HG03045 (cell line): ENCODE measurements around the gene ADAT1.

Experiments
- ATAC-seq: cut with Tn5 transposase; IDR thresholded peaks from one replicate; pipeline ENCODE4 v1.9.1; 2021; ENCODE audit warnings: mild to moderate bottlenecking, moderate library complexity; ENCODE audit not compliant: unreplicated experiment

The ADAT1 gene

DNA sequence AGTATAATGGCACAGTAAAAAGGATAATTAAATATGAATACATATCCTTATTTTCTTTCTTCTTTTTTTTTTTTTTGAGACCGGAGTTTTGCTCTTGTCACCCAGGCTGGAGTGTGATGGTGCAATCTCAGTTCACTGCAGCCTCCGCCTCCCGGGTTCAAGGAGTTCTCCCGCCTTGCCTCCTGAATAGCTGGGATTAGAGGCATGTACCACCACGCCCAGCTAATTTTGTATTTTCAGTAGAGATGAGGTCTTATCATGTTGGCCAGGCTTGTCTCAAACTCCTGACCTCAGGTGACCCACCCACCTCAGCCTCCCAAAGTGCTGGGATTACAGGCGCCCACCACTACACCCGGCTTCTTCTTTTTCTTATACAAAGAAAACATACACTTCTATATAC is 44.9 kb downstream of the ADAT1 start:
- no peak for ATAC-seq

DNA sequence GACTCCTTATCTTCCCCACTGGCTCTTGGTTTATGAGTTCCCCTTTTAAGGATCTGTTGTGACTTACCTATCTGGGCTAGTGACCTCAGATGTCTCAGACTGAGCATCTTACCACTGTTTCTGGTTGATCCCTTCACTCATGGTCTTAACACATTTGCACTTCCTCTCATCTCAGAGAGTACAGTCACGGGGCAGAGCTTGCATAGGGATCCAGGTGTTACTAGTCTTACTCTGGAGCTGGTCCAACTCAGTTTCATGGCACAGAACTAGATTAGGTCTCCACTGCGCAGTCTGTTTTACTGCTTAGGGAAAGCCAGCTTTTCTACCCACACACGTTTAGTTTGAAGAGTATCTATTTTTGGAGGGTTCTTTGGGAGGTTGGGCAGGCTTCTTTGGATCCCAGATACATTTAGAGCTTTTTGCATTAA is 46.7 kb downstream of the ADAT1 start:
- peak; percentile 56 for ATAC-seq

DNA sequence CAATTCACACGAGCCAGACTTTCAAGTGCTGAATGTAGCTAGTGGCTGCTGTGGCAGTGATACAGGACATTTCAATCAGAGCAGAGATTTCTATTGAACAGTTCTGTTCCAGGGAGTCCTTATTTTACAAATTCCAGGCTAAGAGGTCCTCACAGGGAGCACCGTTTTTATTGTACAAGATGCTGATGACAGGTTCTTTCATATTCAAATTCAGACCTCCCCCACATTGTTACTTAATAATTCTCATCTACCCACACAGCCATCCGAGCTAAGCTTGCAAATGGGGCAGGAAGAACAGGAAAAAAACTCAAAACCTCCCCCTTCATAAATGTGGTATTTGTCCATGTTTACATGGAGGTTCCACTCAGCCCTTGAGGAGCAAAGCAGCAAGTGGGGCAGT is 47.1 kb downstream of the ADAT1 start:
- no peak for ATAC-seq

DNA sequence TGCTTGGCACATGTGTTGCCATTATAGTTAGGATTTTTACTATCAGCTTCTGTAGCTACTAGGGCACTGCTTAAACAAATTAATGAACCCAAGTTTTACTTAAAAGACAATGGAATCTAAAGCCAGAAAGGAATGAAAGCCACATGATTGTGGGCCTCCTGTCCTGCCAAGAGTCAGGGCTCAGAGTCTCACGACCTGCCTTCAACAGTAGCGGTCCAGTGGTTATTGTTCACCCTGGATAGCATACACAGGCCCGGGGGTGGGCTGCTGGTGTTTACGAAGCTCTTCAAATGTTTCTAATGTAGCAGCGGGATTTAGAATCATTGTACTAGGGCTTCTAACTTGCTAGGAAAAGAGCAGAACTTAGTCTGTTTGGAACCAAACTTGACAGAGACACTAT is 49.1 kb downstream of the ADAT1 start:
- no peak for ATAC-seq

DNA sequence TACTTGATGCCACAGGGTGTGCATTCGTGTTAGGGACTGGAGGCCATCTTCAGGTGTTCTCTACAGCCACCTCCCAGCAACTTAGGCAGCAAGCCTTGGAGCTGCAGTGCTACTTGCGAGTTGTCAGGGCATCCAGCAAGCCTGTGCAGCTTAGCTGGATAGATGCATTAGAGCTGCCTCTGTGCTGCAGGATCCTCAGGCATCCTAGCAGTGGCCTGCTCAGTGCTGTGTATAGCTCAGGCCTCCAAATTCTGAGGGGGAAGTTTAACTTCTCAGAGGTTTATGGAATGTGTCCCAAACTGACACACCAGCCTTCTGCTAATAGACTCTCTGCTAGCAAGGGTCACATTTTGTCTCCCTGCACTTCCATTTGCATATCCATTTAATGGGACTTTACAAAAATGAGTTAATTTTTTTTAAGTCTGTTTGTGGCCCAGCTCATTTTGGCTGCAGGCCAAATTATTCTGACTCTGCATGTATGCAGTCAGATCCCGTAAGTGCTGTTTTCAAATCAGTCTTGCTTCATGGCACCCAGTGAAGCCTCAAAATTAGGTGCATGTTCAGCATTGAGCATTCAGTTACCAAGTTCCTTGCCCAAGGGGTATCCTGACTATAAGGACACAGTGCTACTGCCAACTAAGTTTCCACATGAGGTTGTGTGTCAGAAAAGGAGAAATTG is 50.1 kb downstream of the ADAT1 start:
- ATAC-seq, result no peak

DNA sequence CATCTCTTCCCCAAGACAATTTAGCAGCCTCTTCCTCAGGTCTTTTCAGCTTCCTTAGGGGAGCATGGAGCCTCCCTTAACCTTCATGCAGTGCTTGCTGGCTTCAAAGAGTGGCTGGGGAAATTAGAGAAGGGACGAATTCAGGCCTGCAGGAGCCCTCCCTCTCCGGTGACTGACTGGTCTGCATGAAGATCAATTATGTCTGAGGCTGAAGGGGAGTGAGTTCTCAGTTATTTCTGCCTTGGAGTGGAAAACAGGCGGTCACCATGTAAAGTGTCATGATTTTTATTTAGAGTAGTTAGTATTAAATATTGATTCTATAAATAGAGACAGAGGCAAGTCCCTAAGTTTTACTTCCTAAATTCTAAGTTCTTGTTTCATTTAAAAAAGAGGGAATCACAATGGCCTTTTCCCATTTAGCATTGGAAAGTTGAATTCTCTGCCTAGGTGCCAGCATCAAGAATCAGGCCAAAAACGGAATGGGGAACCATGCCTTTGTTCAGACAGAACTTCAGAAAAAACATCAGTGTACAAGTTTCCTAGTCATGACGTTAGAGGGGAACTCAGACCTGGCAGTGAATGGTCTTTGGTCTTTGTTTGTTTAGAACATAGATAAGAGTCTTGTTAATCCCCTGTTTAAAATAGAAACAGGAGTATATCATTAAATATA is 52.5 kb downstream of the ADAT1 start:
- ATAC-seq, result no peak

DNA sequence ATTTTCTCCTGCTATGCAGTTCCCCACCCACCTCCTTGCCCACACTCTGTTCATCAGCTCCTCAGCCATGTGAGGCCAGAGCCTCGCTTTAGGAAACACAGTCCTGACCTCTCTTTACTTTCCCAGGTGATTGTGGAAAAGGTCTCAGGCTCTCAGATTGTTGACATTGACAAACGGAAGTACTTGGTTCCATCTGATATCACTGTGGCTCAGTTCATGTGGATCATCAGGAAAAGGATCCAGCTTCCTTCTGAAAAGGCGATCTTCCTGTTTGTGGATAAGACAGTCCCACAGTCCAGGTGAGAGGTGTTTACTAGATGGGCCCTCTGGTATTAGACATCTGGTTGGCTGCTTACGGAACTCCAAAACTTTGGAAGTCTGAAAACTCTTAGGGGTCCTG is 55.2 kb downstream of the ADAT1 start:
- ATAC-seq, result no peak

DNA sequence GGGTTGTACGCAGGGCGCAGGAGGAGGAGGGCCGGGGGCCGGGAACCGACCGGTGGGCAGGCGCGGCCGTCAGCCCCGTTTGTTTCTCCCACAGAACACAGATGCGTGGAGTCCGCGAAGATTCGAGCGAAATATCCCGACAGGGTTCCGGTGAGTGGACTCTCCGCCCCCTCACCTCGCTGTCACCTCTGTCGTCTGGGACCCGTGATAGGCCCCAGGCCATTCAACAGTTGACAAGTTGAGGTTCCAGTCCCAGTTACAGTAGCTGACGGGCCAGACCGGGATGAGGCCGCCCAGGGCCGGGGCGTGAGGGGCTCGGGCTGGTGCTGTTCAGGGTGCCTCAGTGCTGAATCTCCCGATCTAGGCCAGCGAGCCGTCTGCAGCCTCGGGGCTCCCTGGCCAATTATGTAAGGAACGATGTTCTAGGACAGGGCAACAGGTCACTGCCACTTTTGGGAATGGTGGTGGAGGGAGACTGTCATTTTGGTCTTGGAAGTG is 56.3 kb downstream of the ADAT1 start:
- ATAC-seq, result peak; percentile 11

DNA sequence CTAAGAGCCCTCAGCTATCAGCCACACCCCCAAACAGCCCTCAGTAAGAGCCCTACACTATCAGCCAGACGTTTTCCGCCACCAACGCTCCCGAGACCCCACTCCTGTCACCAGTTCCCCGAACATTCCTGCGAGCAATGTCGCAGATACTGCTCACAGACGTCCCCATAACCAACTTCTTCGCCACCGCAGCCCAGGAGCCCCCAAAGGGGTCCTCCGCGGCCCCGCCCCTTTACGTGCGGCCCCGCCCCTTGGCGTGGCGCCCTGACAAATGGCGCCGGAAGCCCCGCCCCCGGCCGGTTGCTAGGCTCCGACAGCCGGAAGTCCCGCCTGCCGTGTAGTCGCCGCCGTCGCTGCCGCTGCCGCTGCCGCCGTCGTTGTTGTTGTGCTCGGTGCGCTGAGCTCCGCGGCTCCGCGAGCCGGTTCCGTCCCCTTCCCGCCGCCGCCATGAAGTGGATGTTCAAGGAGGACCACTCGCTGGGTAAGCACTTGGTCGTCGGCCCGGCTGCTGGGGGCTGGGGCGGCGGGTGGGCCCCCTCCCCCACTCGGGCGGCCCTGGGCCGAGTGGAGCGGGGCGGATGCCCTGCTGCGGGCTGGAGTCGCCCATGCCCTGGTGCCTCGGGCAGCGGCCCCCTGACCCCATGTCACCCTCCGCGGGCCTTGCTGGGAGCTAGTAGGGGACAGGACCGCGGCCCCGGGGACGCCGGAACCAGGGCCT is 56.9 kb downstream of the ADAT1 start, which contains the start of gene GABARAPL2:
Gene GABARAPL2 (plus strand): TSS at position 340 of the 718 bp plus-strand sequence. CDS start 108 bp downstream, at position 448.
- peak; percentile 79 for ATAC-seq

DNA sequence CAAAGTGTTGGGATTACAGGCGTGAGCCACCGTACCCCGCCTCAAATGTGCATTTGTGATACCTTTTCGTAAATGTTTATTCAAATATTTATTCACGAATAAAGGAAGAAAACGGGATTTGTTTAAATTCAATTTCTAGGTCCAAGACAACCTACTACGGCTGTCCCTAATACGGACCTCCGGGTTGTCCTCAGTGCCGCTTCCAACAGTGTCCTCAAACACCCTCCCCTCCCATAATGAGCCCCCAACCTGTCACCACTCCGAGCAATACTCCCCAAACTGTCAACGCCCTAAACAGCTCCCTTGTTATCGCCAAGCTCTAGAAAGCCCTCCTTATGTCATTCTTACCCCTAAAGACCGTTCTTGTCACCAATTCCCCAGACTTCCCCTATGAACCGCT is 57.4 kb downstream of the ADAT1 start:
- peak; percentile 4 for ATAC-seq

DNA sequence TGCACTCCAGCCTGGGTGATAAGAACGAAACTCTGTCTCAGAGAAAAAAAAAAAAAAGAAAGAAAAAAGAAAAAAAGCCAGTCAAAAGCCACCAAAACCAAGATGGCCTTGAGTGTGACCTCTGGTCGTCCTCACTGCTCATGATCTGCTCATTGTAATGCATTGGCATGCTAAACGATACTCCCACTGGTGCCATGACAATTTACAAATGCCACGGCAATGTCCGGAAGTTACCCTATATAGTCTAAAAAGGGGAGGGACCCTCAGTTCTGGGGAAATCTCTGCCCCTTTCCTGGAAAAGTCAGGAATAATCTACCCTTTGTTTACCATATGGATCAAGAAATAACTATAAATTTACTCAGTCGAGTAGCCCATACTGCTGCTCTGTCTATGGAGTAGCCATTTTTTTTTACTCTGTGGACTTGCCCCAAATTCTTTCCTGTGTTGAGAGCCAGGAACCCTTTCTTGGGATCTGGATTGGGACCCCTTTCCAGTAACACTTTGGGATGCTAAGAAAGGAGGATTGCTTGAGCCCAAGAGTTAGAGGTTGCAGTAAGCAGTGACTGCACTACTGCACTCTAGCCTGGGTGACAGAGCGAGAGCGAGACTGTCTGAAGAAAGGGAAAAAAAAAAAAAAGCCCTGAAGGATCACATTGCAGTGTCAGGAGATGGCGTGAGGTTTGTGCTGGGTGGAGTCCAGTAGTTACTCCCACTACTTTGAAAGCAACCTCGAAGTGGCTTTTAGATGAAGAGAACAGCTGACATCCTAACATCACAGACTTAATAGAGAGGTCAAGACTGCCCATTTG is 63.3 kb downstream of the ADAT1 start:
- ATAC-seq, result no peak

DNA sequence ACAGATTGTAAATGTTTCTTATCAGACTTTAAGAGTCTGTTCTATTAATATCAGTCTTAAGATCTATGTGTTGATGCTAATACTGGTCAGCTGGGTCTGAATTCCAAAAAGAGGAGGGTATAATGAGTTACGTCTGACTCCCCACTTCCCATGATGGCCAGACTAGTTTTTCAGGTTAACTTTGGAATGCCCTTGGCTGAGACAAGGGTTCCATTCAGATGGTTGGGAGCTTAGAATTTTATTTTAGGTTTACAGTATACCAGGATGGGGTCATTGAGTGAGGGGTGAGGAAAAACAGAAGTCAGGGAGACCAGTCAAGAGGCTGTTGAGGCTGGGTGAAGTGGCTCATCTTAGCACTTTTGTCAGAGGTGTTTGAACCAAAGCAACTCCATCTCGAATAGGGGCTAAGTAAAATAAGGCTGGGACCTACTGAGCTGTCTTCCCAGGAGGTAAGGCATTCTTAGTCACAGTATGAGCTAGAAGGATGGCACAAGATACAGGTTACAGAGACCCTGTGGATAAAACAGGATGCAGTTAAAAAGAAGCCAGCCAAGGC is 64.2 kb downstream of the ADAT1 start:
- no peak for ATAC-seq

DNA sequence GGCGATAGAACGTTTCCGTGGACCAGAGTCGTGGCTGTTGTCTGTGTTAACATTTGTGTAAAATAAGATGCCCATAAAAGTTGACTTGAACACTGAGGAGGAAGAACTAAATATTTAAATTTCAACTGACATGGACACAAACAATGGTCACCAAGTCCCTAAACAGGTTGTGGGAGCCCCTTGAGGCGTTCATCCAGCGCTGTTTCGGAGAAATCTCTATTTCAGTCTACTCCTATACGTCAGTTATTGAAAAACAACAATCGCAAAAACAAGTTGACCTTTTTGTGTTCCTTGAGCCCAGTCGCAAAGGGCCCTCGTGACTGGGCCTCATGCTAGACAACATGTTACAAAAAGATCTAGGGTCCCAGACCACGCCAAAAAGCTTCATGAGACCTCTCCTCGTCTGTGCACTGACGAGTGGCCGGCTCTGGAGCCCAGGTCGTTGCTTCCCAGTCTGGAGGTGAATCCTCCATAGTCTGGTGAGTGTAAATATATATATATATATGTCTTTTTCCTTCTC is 66.6 kb downstream of the ADAT1 start:
- ATAC-seq, result no peak

DNA sequence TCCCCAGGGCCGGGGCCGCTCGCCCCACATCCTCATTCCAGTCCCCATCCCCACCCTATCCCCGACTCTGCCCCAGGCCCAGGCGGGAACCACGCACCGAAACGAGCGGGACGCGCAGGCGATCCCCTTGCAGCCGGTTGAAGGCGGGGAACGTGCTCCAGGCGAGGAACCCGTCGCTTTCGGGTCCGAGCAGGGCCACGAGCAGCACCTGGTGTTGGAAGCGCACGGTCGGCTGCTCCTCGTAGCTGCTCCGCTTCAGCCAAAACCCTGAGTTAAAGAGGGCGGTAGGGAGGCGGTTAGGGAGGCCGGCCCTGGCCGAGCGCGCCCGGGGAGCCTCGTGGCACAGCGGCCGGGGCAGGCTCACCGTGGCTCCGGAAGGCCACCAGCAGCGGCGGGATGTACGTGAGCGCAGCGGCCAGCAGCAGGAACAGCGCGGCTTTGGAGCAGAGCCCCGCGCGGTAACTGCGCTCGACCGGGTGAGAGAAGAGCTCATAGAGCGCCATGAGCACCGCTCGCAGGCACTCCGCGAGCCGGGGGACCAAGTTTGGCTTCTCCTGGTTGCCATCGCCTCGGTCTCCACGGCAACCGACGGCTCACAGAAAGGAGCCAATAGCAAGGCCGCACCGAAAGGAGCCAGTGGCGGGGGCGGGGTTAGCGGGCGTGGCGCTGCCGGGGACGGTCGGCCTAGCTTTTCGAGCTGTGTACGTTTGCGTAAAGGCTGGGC is 67.2 kb downstream of the ADAT1 start, which contains the start of gene TMEM231:
Gene TMEM231 (minus strand): TSS at position 546 of the 724 bp plus-strand sequence. CDS start 43 bp downstream, at position 503.
- ATAC-seq, result peak; percentile 98

DNA sequence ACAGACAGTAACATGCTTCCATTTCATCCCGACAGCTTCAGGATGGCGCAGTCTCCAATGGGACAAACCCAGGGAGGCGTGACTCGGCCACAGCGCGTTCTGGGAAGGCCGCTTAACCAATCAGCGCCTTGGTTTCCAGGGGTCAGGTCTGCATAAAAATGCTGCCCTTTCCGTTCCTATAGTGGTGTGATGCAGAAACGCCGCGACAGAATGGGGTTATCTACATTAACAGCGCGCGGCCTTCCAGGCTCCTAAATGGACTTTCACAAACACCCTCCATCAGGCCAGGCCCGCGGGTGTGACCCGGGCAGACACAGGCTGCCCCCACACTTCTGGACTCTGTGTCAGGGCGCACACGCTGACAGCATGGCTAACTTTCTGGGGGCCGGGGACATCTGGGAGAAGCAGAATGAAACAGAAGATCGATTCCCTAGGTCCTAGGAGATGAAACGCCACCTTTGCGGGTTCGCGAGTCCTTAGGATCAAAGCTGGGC is 67.8 kb downstream of the ADAT1 start:
- peak; percentile 17 for ATAC-seq

DNA sequence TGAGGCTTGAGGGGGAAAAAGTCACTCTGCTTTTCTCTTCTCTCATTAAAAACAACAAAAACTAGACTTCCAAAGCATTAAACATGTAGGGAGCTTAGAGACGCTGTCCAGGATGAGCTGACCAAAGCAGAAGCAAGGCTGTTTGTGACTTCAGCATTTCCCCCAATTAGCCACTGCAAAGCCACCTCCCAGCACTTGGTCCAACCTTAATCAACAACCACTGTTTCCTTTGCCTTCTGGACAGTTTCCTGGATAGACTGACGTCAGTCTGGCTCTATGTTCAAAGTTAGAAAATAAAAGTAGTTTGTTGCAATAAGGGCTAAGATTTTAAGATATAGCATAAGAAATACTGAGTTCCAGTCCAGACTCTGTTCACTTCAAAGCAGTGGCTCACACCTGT is 70.1 kb downstream of the ADAT1 start:
- no peak for ATAC-seq

DNA sequence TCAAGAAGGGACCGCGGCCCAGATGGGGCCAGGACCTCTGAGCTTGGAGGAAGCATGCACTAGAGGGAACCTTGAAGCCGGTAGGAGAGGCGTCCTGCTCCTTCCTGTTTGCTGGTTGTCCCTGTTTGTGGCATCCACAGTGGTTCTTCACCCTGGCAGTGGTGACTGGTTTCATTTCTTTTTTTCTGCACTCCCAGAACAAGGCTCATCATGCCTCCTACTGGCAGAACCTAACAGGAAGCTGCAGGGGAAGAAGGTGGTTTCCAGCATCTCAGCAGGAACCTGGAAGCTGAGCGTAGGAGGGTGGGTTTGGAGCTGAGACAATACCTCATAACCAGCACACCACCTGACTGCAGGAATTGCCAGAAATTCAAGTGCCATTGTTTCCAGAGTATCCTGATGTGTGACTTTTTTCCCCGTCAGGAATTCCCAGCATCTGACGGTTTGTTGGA is 72.8 kb downstream of the ADAT1 start:
- ATAC-seq, result peak; percentile 77
